ENCODE results near the gene BBOX1. TPM values are rescaled to one million over a fixed set of nuclear protein-coding genes. Genes with fewer than 3 reads are reported as not detected.

The BBOX1 gene
- total and polyA plus RNA-seq, 2 donors (not counting 1 experiment from before 2014, with no cell fraction given): not detected

DNA sequence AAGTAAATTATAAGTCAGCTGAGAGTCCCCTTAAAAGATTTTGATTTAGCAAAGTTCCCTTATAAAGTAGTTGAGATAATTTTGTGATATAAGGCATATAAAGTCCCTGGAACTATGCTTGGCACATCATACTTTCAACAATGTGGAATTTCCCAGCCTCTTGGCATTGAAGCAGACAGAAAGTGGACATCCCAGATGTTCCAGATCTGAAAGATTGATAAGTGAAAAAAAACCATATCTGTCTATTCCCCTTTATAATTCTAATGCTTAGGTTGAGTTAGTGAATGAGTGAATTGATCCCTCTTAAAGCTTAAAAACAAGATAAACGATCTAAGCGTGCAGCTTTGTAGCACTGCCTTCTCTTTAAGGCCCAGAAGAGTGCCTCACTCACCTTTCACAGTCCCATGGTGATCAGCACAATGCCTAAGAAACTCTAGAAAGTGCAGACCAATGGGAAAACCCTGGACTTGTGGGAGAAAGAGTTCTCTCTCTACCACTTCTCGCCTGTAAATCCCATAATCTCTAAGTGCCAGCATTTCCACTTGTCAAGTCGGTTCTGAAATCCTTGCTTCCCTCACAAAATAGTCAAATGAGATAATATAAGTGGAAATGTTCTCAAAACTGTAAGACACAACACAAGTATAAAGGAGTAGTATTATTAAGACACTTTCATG is 28.9 kb upstream of the BBOX1 start:
- TF ChIP-seq, protein P1, sequence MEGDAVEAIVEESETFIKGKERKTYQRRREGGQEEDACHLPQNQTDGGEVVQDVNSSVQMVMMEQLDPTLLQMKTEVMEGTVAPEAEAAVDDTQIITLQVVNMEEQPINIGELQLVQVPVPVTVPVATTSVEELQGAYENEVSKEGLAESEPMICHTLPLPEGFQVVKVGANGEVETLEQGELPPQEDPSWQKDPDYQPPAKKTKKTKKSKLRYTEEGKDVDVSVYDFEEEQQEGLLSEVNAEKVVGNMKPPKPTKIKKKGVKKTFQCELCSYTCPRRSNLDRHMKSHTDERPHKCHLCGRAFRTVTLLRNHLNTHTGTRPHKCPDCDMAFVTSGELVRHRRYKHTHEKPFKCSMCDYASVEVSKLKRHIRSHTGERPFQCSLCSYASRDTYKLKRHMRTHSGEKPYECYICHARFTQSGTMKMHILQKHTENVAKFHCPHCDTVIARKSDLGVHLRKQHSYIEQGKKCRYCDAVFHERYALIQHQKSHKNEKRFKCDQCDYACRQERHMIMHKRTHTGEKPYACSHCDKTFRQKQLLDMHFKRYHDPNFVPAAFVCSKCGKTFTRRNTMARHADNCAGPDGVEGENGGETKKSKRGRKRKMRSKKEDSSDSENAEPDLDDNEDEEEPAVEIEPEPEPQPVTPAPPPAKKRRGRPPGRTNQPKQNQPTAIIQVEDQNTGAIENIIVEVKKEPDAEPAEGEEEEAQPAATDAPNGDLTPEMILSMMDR (conservative IDR thresholded peaks at IDR 0.05 in 1 of 2, IDR thresholded peaks at IDR 0.05 in 1 of 2; ENCODE audit: low read depth in 1 of 2, low read length in 2 of 2): no peak
- no peak for TF ChIP-seq EZH2 (IDR thresholded peaks at IDR 0.05; ENCODE audit: low read length, missing control alignments)
- Histone ChIP-seq H3K27ac (ENCODE audit: insufficient read depth, low read length) (no peak overlapping the region), H3K4me2 (ENCODE audit: extremely low read depth, insufficient read depth, low read length) (no peak overlapping the region), H4K20me1 (ENCODE audit: control insufficient read depth, extremely low read depth, insufficient read depth, low read length) (no peaks in the 10 kb centered on the region), H3K4me1 (ENCODE audit: control insufficient read depth, extremely low read depth, insufficient read depth, low read length) (no peaks in the 10 kb centered on the region), H3K4me3 (replicated peaks in 1 of 4; ENCODE audit: control extremely low read depth in 1 of 4, insufficient read depth in 1 of 4, low read depth in 3 of 4, low read length in 4 of 4) (no peak overlapping the region), H3K9ac (ENCODE audit: insufficient read depth, low read length) (no peak overlapping the region), H3K79me2 (ENCODE audit: control insufficient read depth, insufficient read depth, low read length) (no peaks in the 10 kb centered on the region), H3K9me3 (ENCODE audit: control insufficient read depth, insufficient read depth, low read depth, low read length) (no peaks in the 10 kb centered on the region), H3K27me3 (ENCODE audit: control insufficient read depth, insufficient read depth, low read length) (no peaks in the 10 kb centered on the region), H2AFZ (ENCODE audit: low read length) (no peak overlapping the region), H3K36me3 (ENCODE audit: control insufficient read depth, insufficient read depth, low read length) (no peaks in the 10 kb centered on the region)
- no peak for DNase-seq (ENCODE audit: low read depth in 2 of 2)

- Histone ChIP-seq H3K4me2 (ENCODE audit: extremely low read depth, insufficient read depth, low read length) (peak overlapping the region; percentile 25), H3K4me1 (ENCODE audit: control insufficient read depth, extremely low read depth, insufficient read depth, low read length) (no peaks in the 10 kb centered on the region), H3K27me3 (ENCODE audit: control insufficient read depth, insufficient read depth, low read length) (no peaks in the 10 kb centered on the region), H3K4me3 (replicated peaks in 1 of 4; ENCODE audit: control extremely low read depth in 1 of 4, insufficient read depth in 1 of 4, low read depth in 3 of 4, low read length in 4 of 4) (no peak overlapping the region), H3K9me3 (ENCODE audit: control insufficient read depth, insufficient read depth, low read depth, low read length) (no peaks in the 10 kb centered on the region), H3K36me3 (ENCODE audit: control insufficient read depth, insufficient read depth, low read length) (no peaks in the 10 kb centered on the region), H2AFZ (ENCODE audit: low read length) (no peak overlapping the region), H3K79me2 (ENCODE audit: control insufficient read depth, insufficient read depth, low read length) (no peaks in the 10 kb centered on the region), H3K9ac (ENCODE audit: insufficient read depth, low read length) (no peak overlapping the region), H4K20me1 (ENCODE audit: control insufficient read depth, extremely low read depth, insufficient read depth, low read length) (no peaks in the 10 kb centered on the region), H3K27ac (ENCODE audit: insufficient read depth, low read length) (no peak overlapping the region)
- TF ChIP-seq, protein P1 (conservative IDR thresholded peaks at IDR 0.05 in 1 of 2, IDR thresholded peaks at IDR 0.05 in 1 of 2; ENCODE audit: low read depth in 1 of 2, low read length in 2 of 2): no peak
- TF ChIP-seq EZH2 (IDR thresholded peaks at IDR 0.05; ENCODE audit: low read length, missing control alignments): no peak
- DNase-seq (ENCODE audit: low read depth in 2 of 2): peak; percentile 88 to 90
Measured at GRCh38 chr11:27012234-27012921, 28.2 kb upstream of the BBOX1 start.

DNA sequence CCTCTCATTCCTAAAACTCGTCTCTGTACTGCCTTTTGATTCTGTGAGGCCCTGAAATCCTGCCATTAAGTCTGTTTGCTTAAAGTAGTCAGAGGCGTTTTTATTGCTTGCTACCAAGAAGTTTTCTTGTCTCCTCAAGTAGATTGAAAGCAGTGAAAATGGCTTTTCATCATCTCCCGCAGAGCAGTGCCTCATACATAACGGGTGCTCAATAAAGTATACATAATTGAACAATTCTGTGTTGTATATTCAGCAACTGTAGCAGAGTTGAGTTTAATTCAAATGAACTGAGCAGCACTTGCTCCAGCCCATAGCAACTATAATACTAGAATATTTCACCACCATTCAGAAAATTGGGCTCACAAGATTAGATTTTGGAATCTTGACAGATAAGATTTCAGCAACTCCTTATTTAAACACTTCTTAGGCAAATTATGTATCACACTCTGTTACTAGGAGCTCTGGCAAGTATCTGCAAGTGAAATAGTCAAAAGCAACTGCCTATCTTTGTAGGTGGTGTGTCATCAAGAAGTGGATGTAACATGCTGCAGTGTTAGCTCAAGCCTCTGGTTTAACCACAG is 26.7 kb upstream of the BBOX1 start:
- Histone ChIP-seq H3K27me3 (ENCODE audit: control insufficient read depth, insufficient read depth, low read length) (no peaks in the 10 kb centered on the region), H3K4me1 (ENCODE audit: control insufficient read depth, extremely low read depth, insufficient read depth, low read length) (no peaks in the 10 kb centered on the region), H3K36me3 (ENCODE audit: control insufficient read depth, insufficient read depth, low read length) (no peaks in the 10 kb centered on the region), H3K27ac (ENCODE audit: insufficient read depth, low read length) (no peak overlapping the region), H3K9ac (ENCODE audit: insufficient read depth, low read length) (no peak overlapping the region), H3K4me2 (ENCODE audit: extremely low read depth, insufficient read depth, low read length) (no peak overlapping the region), H3K79me2 (ENCODE audit: control insufficient read depth, insufficient read depth, low read length) (no peaks in the 10 kb centered on the region), H4K20me1 (ENCODE audit: control insufficient read depth, extremely low read depth, insufficient read depth, low read length) (no peaks in the 10 kb centered on the region), H2AFZ (ENCODE audit: low read length) (no peak overlapping the region), H3K4me3 (replicated peaks in 1 of 4; ENCODE audit: control extremely low read depth in 1 of 4, insufficient read depth in 1 of 4, low read depth in 3 of 4, low read length in 4 of 4) (no peak overlapping the region), H3K9me3 (ENCODE audit: control insufficient read depth, insufficient read depth, low read depth, low read length) (no peaks in the 10 kb centered on the region)
- TF ChIP-seq, protein P1 (conservative IDR thresholded peaks at IDR 0.05 in 1 of 2, IDR thresholded peaks at IDR 0.05 in 1 of 2; ENCODE audit: low read depth in 1 of 2, low read length in 2 of 2): no peak
- no peak for TF ChIP-seq EZH2 (IDR thresholded peaks at IDR 0.05; ENCODE audit: low read length, missing control alignments)
- peak; percentile 15 to 84 for DNase-seq (ENCODE audit: low read depth in 2 of 2)
